B cell (primary cell): ENCODE results near the gene MYCN. TPM values are rescaled to one million over a fixed set of nuclear protein-coding genes. Genes with fewer than 3 reads are reported as not detected.

Experiments used
- ATAC-seq: fragments of 200-7000 bp; cut with Tn5 transposase; one replicate; pipeline ENCODE4 v1.10.0; 2021; ENCODE audit warnings: low read depth, mild to moderate bottlenecking, moderate number of reproducible peaks, moderate library complexity
- CTCF ChIA-PET: fragments of 350-600 bp; sonication (Branson Sonifier 250); formaldehyde crosslinking; loops from one replicate; lab custom pipeline; 2021; ENCODE audit warnings: antibody characterized with exemption, inconsistent platforms; lab: Charles Lee
- POLR2A ChIA-PET: fragments of 350-600 bp; sonication (Branson Sonifier 250); formaldehyde crosslinking; loops from one replicate; lab custom pipeline; 2021; ENCODE audit warnings: antibody characterized with exemption; lab: Charles Lee
- DNase-seq: peaks from one replicate; pipeline ENCODE4 v3.0.0; 2013
- H2AFZ ChIP-seq: 2 replicates; pipeline ENCODE4 v1.6.1; 2012; ENCODE audit warnings: mild to moderate bottlenecking, low read depth, low read length; ENCODE audit not compliant: insufficient read depth, poor library complexity, severe bottlenecking
- H3K27ac ChIP-seq, 2 donors: 1 replicate in 1 of 2; 2 replicates in 1 of 2; pipeline ENCODE4 v1.5.1; 2012 to 2013; ENCODE audit warnings: low read length in 2 of 2, mild to moderate bottlenecking in 2 of 2, moderate library complexity in 1 of 2
- H3K27me3 ChIP-seq, 4 experiments: fragments of 200-600 bp in 1 of 4; sonication (generic) in 1 of 4; replicated peaks in 1 of 4; 1 replicate in 2 of 4; 2 replicates in 2 of 4; pipeline versions ENCODE4 v1.6.1 to v1.7.0; 2013 to 2016; ENCODE audit warnings: low read length in 3 of 4, mild to moderate bottlenecking in 2 of 4, mixed read lengths in 1 of 4, moderate library complexity in 1 of 4; ENCODE audit not compliant: insufficient read depth in 4 of 4, control insufficient read depth in 3 of 4; ENCODE audit errors: control extremely low read depth in 1 of 4
- H3K36me3 ChIP-seq, 2 experiments: replicated peaks in 1 of 2; 1 replicate in 1 of 2; 2 replicates in 1 of 2; pipeline versions ENCODE4 v1.6.1 to v1.7.1; 2013; ENCODE audit warnings: low read length in 1 of 2; ENCODE audit not compliant: insufficient read depth in 2 of 2, control insufficient read depth in 1 of 2; ENCODE audit errors: control extremely low read depth in 1 of 2, extremely low read depth in 1 of 2
- H3K4me1 ChIP-seq, 2 donors: fragments of 200-600 bp in 1 of 2; sonication (generic) in 1 of 2; 1 replicate in 1 of 2; 2 replicates in 1 of 2; pipeline versions ENCODE4 v1.5.1 to v1.6.1; 2013 to 2017; ENCODE audit warnings: low read length in 2 of 2; ENCODE audit not compliant: control insufficient read depth in 2 of 2, insufficient read depth in 2 of 2
- H3K4me2 ChIP-seq: replicated peaks from 2 replicates; pipeline ENCODE3; 2012; ENCODE audit warnings: mild to moderate bottlenecking, low read depth, low read length; ENCODE audit not compliant: poor library complexity, severe bottlenecking
- H3K4me3 ChIP-seq, 5 experiments: fragments of 200-600 bp in 1 of 5; sonication (generic) in 1 of 5; 1 replicate in 3 of 5; 2 replicates in 2 of 5; pipeline versions ENCODE4 v1.5.1 to v1.7.0; 2011 to 2016; ENCODE audit warnings: low read length in 4 of 5, mild to moderate bottlenecking in 4 of 5, low read depth in 2 of 5, control low read depth in 1 of 5, moderate library complexity in 1 of 5; ENCODE audit not compliant: insufficient read depth in 1 of 5; ENCODE audit errors: control extremely low read depth in 1 of 5, extremely low read depth in 1 of 5
- H3K79me2 ChIP-seq: fragments of 200-600 bp; sonication (generic); one replicate; pipeline ENCODE4 v1.6.0; 2016; ENCODE audit warnings: low read length; ENCODE audit not compliant: control insufficient read depth, insufficient read depth
- H3K9ac ChIP-seq: fragments of 200-600 bp; sonication (generic); 2 replicates; pipeline ENCODE4 v1.6.1; 2017; ENCODE audit warnings: mild to moderate bottlenecking, low read length, moderate library complexity
- H3K9me3 ChIP-seq, 3 donors: one replicate each; pipeline versions ENCODE4 v1.6.1 to v1.7.1; 2013; ENCODE audit warnings: low read length in 2 of 3; ENCODE audit not compliant: control insufficient read depth in 2 of 3, insufficient read depth in 1 of 3; ENCODE audit errors: control extremely low read depth in 1 of 3
- H4K20me1 ChIP-seq: 2 replicates; pipeline ENCODE4 v1.6.0; 2012; ENCODE audit warnings: mild to moderate bottlenecking, low read length; ENCODE audit not compliant: insufficient read depth, control insufficient read depth, poor library complexity, severe bottlenecking
- H3K27ac Mint-ChIP-seq: one replicate; pipeline ENCODE4 v1.8.0; 2021; ENCODE audit warnings: mixed read lengths
- H3K27me3 Mint-ChIP-seq: one replicate; pipeline ENCODE4 v1.8.0; 2021; ENCODE audit warnings: mixed read lengths
- H3K4me1 Mint-ChIP-seq: one replicate; pipeline ENCODE4 v1.8.0; 2021; ENCODE audit warnings: mixed read lengths
- H3K4me3 Mint-ChIP-seq: one replicate; pipeline ENCODE4 v1.8.0; 2021; ENCODE audit warnings: mixed read lengths
- H3K9me3 Mint-ChIP-seq: one replicate; pipeline ENCODE4 v1.8.0; 2022; ENCODE audit warnings: mixed read lengths; ENCODE audit not compliant: insufficient read depth
- EZH2 ChIP-seq: IDR thresholded peaks from 2 replicates; pipeline ENCODE4 v1.6.1; 2012; ENCODE audit warnings: borderline replicate concordance, low read depth, mild to moderate bottlenecking, moderate library complexity, low read length; ENCODE audit not compliant: insufficient read depth, poor library complexity, severe bottlenecking
- WGBS: methylation state at CpG from one replicate; pipeline ENCODE4 v1.1.5; 2013; ENCODE audit warnings: missing lambda C conversion rate; ENCODE audit not compliant: insufficient coverage; 5-methylcytosine and 5-hydroxymethylcytosine counted together
- intact Hi-C: fragments of 100-400 bp; cut with micrococcal nuclease; formaldehyde crosslinking; loops from one replicate; pipeline ENCODE4 v1.10.0; 2022
- polyA plus RNA-seq: library from polyadenylated mRNA; depleted of rRNA; stranded (reverse); fragments of >200 nt; gene quantifications from 2 replicates; pipeline ENCODE4 v1.2.3, GENCODE V29; 2012
- total RNA-seq, 2 donors: library from RNA; stranded (reverse); fragments of 120-200 nt in 1 of 2; gene quantifications; 1 replicate in 1 of 2; 2 replicates in 1 of 2; pipeline versions ENCODE4 v1.2.3 to v1.2.4, GENCODE V29; 2013 to 2022
- TF ChIP-seq, protein P1 (sequence below): fragments of 200-600 bp; IDR thresholded peaks from one replicate; pipeline ENCODE4 v1.8.0; 2022; ENCODE audit warnings: antibody characterized with exemption, mild to moderate bottlenecking

MYCN gene
- total and polyA plus RNA-seq, 2 donors (not counting 1 experiment from before 2014, with no cell fraction given) = not detected

DNA sequence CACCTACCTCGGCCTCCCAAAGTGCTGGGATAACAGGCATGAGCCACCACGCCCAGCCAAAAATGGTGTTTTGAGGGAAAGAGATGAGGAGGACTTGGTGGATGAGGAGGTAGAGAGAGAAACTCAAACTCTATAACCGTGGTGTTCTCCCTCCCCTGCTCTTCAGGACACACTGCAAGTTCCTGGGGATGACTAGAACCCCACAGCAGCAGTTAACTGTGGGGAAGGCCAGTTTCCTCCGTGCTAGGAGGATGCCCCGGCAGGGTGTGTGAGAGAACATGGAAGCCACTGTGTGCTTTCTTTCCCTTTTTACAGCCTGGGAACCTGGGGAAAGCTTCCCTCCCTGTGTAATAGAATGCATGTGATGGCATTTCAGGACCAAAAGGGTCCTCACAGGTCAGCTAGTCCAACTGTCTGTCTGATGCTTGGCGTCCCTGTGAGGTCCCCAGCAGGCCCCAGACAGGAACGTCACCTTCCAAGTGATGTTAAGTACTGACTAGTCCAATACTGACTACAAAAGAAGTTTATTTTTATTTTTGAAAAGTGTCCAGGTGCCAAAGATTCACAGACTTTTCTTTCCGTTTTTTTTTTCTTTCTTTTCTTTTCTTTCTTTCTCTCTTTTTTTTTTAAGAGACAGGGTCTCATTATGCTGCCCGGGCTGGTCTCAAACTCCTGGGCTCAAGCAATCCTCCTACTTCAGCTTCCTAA is 38.9 kb downstream of the MYCN start:
- WGBS = 83% methylated on average over 1 of the region's 9 CpGs

More for the DNA sequence above, 38.9 kb downstream of the MYCN start:
- Histone ChIP-seq H3K4me2 (no peak overlapping the region), H3K27ac (no peak overlapping the region), H3K79me2 (no peaks in the 10 kb centered on the region), H3K9me3 (no peaks in the 10 kb centered on the region), H2AFZ (no peak overlapping the region), H3K4me3 (no peak overlapping the region), H3K9ac (no peak overlapping the region), H3K27me3 (no peaks in the 10 kb centered on the region), H3K4me1 (no peaks in the 10 kb centered on the region), H4K20me1 (no peaks in the 10 kb centered on the region), H3K36me3 (no peaks in the 10 kb centered on the region)
- intact Hi-C loops = no loop called here
- Mint-ChIP-seq H3K27me3 (peaks cover 8% of the 10 kb centered on the region), H3K4me3 (no peak overlapping the region), H3K4me1 (no peaks in the 10 kb centered on the region), H3K27ac (no peak overlapping the region), H3K9me3 (no peaks in the 10 kb centered on the region)
- TF ChIP-seq, protein P1, sequence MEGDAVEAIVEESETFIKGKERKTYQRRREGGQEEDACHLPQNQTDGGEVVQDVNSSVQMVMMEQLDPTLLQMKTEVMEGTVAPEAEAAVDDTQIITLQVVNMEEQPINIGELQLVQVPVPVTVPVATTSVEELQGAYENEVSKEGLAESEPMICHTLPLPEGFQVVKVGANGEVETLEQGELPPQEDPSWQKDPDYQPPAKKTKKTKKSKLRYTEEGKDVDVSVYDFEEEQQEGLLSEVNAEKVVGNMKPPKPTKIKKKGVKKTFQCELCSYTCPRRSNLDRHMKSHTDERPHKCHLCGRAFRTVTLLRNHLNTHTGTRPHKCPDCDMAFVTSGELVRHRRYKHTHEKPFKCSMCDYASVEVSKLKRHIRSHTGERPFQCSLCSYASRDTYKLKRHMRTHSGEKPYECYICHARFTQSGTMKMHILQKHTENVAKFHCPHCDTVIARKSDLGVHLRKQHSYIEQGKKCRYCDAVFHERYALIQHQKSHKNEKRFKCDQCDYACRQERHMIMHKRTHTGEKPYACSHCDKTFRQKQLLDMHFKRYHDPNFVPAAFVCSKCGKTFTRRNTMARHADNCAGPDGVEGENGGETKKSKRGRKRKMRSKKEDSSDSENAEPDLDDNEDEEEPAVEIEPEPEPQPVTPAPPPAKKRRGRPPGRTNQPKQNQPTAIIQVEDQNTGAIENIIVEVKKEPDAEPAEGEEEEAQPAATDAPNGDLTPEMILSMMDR = no peak
- no peak for TF ChIP-seq EZH2
- DNase-seq (no peak), ATAC-seq (no peak)
- ChIA-PET POLR2A (no interaction called here), CTCF (no interaction called here)
